GM10847 (cell line): Measurements from ENCODE around the gene TJAP1.

ENCODE experiments used
- POLR2A ChIP-seq: IDR thresholded peaks from 2 replicates; pipeline ENCODE4 v1.6.1; 2011; ENCODE audit not compliant: insufficient read length; ENCODE audit errors: extremely low read depth

The TJAP1 gene

GRCh38 chr6:43521836-43522235 is 44.5 kb downstream of the TJAP1 start:
- TF ChIP-seq POLR2A, result no peak

GRCh38 chr6:43522547-43523261 is 45.3 kb downstream of the TJAP1 start:
- no peak for TF ChIP-seq POLR2A

- no peak for TF ChIP-seq POLR2A
Measured at GRCh38 chr6:43523284-43523683, 45.9 kb downstream of the TJAP1 start.

- no peak for TF ChIP-seq POLR2A
Measured at GRCh38 chr6:43524483-43524961, 47.2 kb downstream of the TJAP1 start.

GRCh38 chr6:43532201-43532600 is 54.8 kb downstream of the TJAP1 start:
- TF ChIP-seq POLR2A, result no peak

GRCh38 chr6:43540507-43540906 is 63.1 kb downstream of the TJAP1 start:
- TF ChIP-seq POLR2A, result no peak

- TF ChIP-seq POLR2A, result no peak
Measured at GRCh38 chr6:43541774-43542471, 64.6 kb downstream of the TJAP1 start.

- TF ChIP-seq POLR2A, result no peak
Measured at GRCh38 chr6:43544461-43544860, 67.1 kb downstream of the TJAP1 start.

GRCh38 chr6:43547222-43547621 is 69.9 kb downstream of the TJAP1 start:
- no peak for TF ChIP-seq POLR2A
